Left cardiac atrium (tissue), 4 donors: Measurements from ENCODE around the gene MPP1. TPM values are rescaled to one million over a fixed set of nuclear protein-coding genes. Genes with fewer than 3 reads are reported as not detected.
"Not testable (repeated sequence)": the region's sequence is repeated elsewhere in the genome, so short reads cannot be mapped to it uniquely, and the experiment has no call there.

Source experiments
- ATAC-seq, 2 donors: fragments of 200-7000 bp; cut with Tn5 transposase; one replicate each; pipeline ENCODE4 v1.9.1; 2020; ENCODE audit warnings: mild to moderate bottlenecking in 2 of 2, moderate library complexity in 2 of 2
- DNase-seq: peaks from one replicate; pipeline ENCODE4 v3.0.0-alpha.2; 2020
- intact Hi-C, 2 donors: fragments of 100-400 bp; cut with DNase I; formaldehyde crosslinking; loops; one replicate each; pipeline versions ENCODE4 v1.14.1 to v1.15.1; 2022 to 2023
- total RNA-seq, 2 donors: library from RNA; stranded (reverse); fragmentation: NEBNext Ultra II Directional; extraction: Animal tissue kit (Norgen Biotek cat#: 25700); gene quantifications; one replicate each; pipeline ENCODE4 v1.2.1, GENCODE V29; 2021
- donor health status: DM: no; HTN: yes; CAD: no.
- donor health status: DM: no; HTN: yes; CAD: no; lungs with severe emphysema.
- donor health status: DM: yes; HTN: yes; CAD: no.
- donor health status: Dilated cardiomyopathy.

The MPP1 gene
- total RNA-seq, 2 donors from 2014 or later: 36.1 to 40.0 TPM

DNA sequence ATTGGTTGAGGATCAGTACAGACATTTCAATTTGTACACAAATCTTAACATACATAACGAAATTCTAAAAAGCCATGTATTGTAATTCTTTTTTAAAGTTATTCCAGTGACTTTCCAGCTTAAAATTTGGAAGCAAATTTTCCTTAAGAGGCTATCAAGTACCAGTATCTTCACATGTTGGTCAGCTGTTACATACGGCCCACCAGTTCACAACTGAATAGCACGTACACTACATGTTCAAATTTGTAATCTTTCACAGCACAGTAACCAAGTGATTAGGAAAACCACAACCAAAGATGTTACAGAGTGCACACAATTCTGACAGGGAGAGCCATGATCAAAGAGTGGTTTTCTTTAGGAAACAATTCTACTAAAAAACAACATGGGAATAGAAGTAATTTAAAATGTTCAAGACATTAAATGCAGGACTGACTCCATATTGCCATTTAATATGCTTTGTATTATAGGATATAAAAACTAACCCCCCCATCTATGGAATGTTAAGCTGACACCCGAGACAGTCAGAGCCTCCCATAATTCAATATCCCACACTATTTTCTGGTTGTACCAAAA is 11.1 kb upstream of the MPP1 start:
- ATAC-seq, intact Hi-C loops, DNase-seq: not testable (repeated sequence)

- intact Hi-C loops: no loop called here
- DNase-seq (no peak), ATAC-seq (no peak)
Observed at GRCh38 chrX:154815274-154815818, 10.1 kb upstream of the MPP1 start.

DNA sequence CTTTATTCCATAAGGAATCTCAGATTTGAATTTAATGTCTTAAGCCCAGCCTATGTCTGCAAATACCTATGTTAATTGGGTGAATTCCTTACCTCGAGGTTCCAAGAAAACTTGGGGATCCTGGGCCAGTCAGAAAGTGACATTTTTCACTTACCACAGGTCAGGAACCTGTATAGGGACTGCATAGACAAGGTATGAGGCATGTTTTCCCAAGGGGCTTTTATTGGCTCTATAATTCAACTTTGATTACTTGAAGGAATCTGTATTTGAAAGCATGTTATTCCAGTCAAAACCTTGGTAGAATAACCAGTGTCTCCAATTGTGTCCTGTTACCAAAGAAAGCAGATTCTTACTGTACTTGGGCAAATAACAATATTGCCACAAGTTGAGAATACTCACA is 8.5 kb upstream of the MPP1 start:
- no peak for DNase-seq
- intact Hi-C loops: no loop called here
- ATAC-seq: no peak

DNA sequence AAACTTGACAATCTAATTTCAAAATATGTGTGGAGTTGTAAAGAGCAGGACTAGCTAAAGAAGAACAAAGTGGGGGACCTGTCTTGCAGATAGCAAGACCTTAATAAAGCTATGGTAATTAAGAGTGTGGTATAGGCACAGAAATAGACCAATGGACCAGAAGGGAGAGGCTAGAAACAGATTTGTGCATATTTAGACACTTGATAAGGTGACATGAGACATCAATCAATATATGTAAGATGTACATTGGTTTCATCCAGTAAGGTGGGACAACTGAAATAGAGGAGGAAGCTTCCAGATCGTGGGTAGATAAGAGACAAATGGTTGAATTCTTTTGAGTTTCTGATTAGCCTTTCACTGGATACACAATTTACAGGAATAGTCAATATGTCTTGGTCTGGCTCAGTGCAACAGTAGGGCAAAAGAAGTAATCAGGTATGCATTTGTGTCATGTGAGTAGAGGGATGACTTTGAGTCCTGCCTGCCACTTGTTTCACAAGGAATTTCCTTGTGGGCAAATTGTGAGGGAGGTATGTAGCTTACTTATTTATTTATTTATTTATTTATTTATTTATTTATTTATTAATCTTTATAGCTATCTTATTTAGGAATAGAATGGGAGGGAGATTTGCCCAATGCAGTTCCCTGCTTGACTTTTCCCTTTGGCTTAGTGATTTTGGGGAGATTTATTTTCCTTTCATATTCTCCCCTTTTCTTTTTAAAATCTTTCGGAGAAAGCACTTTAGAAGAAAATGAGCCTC is 7.2 kb upstream of the MPP1 start:
- DNase-seq (no peak), ATAC-seq (no peak)
- intact Hi-C loops: no loop called here

DNA sequence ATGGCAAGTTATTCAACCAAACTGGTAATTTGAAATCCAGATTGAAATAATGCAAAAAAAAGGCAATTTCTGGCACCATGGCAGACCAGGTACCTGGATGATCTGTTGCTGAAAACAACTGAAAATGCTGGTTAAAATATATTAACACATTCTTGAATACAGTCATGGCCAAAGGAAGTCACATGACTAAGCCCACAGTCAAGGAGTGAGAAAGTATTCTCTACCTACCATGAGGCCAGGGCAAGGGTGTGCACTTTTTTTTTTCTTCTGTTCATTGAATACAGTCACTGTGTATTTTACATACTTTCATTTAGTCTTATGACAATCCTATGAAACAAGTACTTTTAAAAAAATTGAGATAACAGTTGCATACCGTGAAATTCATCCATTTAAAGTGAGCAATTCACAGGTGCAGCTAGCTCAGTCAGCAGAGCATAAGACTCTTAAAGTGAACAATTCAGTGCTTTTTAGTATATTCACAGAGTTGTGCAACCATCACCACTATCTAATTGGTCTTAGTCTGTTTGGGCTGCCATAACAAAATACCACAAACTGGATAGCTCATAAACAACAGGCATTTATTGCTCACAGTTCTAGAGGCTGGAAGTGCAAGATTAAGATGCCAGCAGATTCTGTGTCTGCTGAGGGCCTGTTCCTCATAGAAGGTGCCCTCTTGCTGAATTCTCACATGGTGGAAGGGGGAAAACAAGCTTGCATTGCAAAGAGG is 4.8 kb upstream of the MPP1 start:
- DNase-seq (no peak), ATAC-seq (no peak)
- intact Hi-C loops: no loop called here

GRCh38 chrX:154806837-154807501 is 1.7 kb upstream of the MPP1 start:
- intact Hi-C loops: no loop called here
- ATAC-seq: no peak
- no peak for DNase-seq

DNA sequence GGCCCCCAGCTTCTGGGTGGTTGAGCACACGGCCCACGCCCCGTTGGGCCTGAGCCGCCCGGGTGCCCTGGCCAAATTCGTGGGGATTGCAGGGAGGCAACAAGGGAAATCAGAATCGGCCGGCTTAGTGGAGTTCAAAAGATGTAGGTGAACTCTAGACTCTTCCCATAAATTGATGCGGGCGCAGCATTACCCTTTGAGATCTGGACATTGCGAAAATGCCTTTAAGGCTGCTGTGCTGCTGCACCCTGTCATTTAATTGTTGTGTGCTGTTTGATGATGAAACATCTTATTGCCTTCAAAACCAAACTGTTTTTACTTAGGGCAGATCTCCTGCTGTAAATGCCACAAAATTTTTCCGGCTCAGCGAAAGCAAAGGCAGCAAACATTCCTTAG is 409 bp upstream of the MPP1 start:
- ATAC-seq: no peak
- intact Hi-C loops: no loop called here
- DNase-seq: no peak

DNA sequence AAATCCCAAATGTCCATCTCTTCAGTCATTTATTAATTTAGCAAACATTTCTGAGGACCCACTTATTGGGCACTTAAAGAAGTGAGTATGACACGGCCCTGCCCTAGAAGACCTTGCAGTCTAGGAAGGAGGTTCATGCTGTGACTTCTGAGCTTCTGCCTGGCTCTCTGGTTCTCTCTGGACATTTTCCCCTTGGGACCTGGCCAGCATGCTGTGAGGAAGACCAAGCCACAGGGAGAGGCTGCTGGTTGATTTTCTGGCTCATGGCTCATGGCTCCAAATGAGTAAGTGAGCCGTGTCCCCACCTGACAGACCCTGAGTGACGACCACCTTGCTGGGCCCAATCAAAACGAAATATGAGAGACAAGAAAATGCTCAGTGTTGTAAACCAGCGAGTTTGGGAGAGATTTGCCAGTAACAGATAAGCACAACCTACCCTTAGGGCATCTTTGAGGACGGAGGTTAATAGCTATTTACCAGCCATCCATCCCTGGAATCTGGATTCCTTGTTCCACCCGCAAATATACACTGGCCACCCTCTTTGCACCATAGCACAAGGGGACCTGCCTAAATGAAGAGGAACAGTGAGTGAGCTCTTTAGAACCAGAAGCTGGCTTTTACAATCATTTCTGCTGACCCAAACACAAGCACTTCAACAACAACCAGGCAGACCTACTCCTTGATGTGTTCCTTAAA is 876 bp downstream of the MPP1 start:
- intact Hi-C loops: no loop called here
- no peak for DNase-seq
- ATAC-seq: peak; percentile 3 to 4

DNA sequence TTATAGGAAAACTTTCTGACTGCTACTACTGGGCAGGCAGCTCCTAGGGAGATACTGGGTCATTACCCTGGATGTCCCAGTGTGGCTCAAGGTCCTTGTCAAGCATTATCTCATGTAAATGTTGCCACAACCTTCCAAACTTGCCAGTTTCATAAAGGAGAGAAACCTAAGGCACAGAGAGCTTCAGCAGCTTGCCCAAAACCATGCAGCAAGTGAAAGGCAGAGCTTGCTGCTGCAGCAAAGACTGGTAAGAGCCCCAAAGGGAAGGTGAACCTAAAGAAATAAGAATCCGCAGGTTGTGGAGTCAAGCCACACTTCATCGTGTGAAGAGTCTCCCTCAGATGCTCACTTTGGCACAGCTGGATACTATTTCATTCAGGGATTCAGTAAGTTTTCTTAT is 2.3 kb downstream of the MPP1 start:
- intact Hi-C loops: no loop called here
- DNase-seq (no peak), ATAC-seq (no peak)

GRCh38 chrX:154800478-154801210 is 4.6 kb downstream of the MPP1 start:
- ATAC-seq: no peak
- intact Hi-C loops: no loop called here
- no peak for DNase-seq

- peak in 1 of 2 donors; percentile 55 for ATAC-seq
- intact Hi-C loops: no loop called here
- DNase-seq: peak; percentile 32
Observed at GRCh38 chrX:154799556-154800348, 5.5 kb downstream of the MPP1 start.

- intact Hi-C loops: no loop called here
- DNase-seq (no peak), ATAC-seq (no peak)
Observed at GRCh38 chrX:154797006-154797405, 8.3 kb downstream of the MPP1 start.

DNA sequence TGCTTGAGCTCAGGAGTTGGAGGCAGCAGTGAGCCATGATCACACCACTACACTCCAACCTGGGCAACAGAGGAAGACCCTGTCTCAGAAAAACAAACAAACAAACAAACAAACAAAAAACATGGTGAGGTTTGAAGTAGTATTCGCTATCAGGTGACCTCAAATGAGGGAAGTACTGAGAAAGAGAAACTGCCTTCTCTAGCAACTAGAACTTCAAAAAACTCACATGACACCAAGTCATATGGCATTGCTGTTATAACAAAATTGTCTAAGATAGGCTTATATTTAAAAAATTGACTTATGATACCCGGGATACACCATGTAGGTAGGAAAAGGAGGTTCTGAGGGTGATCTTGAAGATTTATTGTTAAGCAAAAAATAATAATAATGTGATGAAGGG is 10.3 kb downstream of the MPP1 start:
- intact Hi-C loops: no loop called here
- ATAC-seq (no peak), DNase-seq (no peak)

GRCh38 chrX:154793084-154793795 is 12.0 kb downstream of the MPP1 start:
- intact Hi-C loops: no loop called here
- no peak for DNase-seq
- no peak for ATAC-seq

- ATAC-seq (no peak), DNase-seq (no peak)
- intact Hi-C loops: no loop called here
Observed at GRCh38 chrX:154791939-154792338, 13.3 kb downstream of the MPP1 start.

DNA sequence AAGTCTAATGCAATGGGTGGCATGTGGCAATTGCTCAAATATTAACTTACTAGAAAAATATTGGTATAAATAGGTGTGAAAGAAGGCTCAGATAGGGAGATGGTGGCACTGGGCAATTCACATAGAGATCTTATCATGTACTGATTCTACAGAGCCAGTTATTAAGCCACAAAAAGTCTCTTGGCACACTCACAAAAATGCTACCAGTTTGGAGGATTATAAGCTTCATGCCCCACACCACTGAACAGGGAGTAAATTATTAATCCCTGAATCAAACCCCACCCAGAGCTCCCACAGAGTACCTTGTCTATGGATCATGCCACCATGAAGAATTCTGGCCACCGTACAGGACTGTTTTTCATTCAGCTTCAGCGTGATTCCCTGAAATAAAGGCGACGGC is 13.8 kb downstream of the MPP1 start:
- intact Hi-C loops: no loop called here
- ATAC-seq (no peak), DNase-seq (no peak)

- DNase-seq: no peak
- intact Hi-C loops: no loop called here
- ATAC-seq: no peak
Observed at GRCh38 chrX:154785716-154786115, 19.6 kb downstream of the MPP1 start.
